Stimulated activated CD8-positive, alpha-beta memory T cell treated with anti-CD3 and anti-CD28 coated beads, Interleukin-2, amount 100 ng/mL, for 1 hour (primary cell): ENCODE data around the gene OOSP3.

Experiments used
- DNase-seq, 2 donors: peaks; one replicate each; pipeline ENCODE4 v3.0.0-alpha.2; 2020; ENCODE audit warnings: low read depth in 2 of 2

OOSP3 gene

GRCh38 chr11:59943997-59944714 lies 65.6 kb downstream of the OOSP3 start:
- DNase-seq: no peak

- no peak for DNase-seq
Measured at GRCh38 chr11:59944720-59945119, 66.1 kb downstream of the OOSP3 start.
